EH (cell line): Measurements from ENCODE around the gene C16orf74.
A peak's percentile ranks its signal among the peaks of the same experiment; 100 is the strongest.

Experiments used
- DNase-seq: peaks from one replicate; pipeline ENCODE4 v3.0.0-alpha.2; 2015; ENCODE audit warnings: low read depth

The C16orf74 gene

DNA sequence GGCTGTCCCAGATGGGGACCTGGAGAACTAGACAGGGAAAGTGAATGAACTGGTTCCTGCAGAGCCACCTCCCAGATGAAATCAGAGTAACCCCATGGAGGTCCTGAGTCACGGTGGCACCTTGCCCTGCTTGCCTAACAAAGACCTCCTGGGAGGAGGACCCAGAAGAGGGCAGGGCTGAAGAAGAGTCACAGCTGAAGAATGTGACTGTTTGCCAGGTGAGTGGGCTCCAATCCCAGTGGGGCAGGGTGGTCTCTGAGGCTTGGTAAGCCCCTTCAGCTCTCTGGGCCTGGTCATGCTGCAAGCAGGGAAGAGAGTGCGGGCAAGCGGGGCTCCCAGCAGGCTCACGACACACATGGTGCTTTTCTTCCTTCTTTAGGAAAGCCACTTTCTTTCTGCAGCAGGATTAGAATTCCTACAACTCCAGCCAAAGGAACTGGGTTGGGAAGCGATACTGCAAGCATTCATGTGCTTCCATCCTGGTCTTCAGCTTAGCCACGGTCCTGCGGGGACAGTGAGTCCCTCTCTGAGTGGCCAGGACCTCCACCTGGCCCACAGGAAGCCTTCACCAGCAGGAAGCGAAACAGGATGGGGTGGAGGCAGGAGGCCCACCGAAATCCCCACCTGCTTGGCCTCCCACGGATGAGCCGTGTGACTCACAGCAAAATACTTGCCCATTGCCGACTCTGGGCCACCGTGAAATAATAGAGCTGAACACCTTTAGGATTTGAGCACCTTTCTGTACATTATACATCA is 4.3 kb downstream of the C16orf74 start:
- peak; percentile 40 for DNase-seq

- no peak for DNase-seq
Observed at GRCh38 chr16:85738923-85739715, 11.8 kb downstream of the C16orf74 start.

- DNase-seq: no peak
Observed at GRCh38 chr16:85736921-85737320, 14.0 kb downstream of the C16orf74 start.

GRCh38 chr16:85735946-85736345 is 14.9 kb downstream of the C16orf74 start:
- DNase-seq: no peak

- DNase-seq: no peak
Observed at GRCh38 chr16:85735225-85735635, 15.7 kb downstream of the C16orf74 start.

DNA sequence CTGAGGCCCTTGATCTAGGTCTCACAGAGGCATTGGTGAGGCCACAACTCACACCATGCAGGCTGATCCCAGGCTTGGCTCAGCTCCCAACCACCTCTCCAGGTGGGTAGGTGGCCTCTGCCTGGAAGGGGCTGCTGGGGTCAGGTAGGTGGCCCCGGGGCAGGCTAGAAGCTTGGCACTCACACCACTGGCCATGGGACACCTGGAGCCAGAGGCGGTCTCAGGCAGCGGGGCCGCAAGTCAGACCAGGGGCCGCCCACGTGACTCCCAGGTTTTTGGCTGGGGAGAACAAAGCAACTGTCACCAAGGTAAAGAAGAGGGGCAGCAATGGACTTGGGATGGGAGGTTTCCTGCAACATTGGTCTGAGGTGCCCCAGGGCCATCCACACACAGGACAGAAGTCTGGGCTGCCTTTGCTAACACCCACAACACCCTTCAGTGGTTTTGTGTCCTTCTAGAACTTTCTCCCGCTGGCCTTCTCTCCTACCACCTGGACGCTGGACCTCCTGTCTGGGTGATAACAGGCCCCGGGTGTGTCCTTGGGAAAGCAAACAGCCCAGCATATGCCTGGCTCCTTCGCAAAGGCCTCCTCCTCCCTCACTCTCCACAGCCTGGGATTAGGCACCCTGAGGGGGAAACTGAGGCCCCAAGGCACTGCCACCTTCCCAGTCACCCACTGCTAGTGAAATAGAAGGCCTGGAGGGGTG is 16.4 kb downstream of the C16orf74 start:
- no peak for DNase-seq

GRCh38 chr16:85733839-85734170 is 17.1 kb downstream of the C16orf74 start:
- DNase-seq: peak; percentile 27

DNA sequence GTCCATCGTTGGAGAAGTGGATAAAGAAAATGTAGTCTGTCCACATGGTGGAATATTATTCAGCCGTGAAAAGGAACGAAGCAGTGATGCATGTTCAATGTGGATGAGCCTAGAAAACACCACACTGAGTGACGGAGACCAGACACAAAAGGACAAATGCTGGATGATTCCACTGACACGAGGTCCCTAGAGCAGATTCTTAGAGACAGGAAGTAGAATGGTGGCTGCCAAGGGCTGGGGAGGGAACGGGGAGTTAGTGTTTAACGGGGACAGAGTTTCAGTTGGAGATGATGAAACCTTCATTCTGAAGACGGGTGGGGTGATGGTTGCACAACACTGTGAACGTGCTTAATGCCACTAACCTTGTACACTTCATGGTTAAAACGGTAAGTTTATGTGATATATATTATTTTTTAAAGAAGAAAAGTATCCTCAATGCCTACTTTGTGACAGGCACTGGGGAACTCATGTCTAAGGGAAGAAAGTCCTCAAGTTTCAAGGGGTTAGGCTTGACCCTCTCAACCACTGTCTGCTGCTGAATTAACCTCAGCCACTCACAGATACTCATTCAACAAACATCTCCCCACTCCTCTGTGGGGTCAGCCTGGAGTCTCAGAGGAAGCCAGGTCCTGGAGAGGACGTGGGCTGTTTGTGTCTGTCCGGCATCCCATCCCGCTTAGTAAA is 17.6 kb downstream of the C16orf74 start:
- DNase-seq: peak; percentile 52

GRCh38 chr16:85731179-85731578 is 19.7 kb downstream of the C16orf74 start:
- DNase-seq: no peak

GRCh38 chr16:85730186-85730465 is 20.8 kb downstream of the C16orf74 start:
- no peak for DNase-seq

GRCh38 chr16:85729452-85730185 is 21.3 kb downstream of the C16orf74 start:
- peak; percentile 59 for DNase-seq

DNA sequence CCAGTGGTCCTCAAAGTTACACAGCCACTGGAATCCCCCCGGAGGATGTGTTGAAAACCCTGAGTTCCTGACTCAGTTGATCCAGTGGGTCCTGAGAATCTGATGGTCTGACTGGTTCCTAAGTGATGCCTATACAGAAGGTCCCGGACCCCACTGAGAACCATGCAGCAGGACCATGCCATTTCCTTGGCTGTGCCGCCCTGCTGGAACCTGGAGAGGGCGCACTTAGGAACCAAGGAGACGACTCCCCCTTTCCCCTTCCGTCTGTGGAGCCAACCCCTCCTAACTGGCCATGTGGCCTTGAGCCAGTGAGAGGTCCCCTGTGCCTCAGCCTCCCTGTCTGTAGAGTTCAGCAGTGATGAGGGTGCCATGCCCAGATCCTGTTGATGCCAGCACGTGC is 22.0 kb downstream of the C16orf74 start:
- no peak for DNase-seq

DNA sequence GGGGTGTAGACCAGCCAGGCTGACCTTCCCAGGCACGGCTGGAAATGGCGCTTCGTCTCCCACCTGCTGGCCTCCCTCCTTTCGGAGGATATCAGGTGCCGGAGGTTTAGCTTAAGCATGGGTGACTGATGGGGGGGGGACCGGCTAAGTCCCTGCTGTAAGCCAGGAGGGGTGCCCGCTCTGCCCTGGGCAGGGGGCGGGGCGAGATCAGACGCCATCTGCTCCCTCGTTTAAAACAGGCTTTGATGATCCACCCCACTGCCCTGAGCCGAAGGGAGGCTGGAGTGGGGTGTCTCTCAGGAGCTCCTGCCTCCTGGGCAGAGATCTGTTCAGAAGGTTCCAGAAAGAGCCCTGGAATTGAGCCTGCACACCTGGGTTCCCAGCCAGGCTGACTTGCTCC is 26.0 kb downstream of the C16orf74 start:
- no peak for DNase-seq

DNA sequence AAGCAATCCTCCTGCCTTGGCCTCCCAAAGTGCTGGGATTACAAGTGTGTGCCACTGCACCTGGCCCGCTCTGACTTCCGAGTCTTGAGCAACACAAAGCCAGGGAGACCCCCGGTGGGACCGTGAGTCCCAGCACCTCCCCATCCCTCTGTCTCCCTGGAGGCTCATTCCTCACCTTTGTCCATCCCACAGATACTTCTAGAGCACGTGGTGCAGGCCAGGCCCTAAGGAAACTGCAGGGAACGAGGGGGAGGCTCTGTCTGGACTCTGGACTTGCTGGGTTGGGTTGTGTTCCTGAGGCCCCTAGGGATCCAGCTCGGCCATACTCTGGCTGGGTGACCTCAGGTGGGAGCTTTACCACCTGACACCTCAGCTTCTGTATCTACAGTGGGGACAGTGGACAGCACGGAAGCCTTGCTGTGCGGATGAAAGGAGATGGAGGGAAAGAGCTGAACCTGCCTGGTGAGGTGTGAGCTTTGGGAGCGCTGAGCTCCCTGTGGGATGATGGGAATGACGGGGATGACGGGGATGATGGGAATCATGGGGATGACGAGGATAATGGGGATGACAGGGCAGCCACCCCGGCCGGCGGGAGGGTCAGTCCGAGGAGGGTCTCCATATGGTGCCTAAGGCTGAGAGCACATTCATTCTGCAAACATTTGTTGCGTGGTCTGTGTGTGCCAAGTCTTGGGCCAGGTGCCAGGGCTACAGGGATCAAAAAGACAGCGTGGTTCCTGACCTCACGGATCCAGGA is 26.6 kb downstream of the C16orf74 start:
- DNase-seq: no peak

- no peak for DNase-seq
Observed at GRCh38 chr16:85722128-85722893, 28.6 kb downstream of the C16orf74 start.

GRCh38 chr16:85720302-85720637 is 30.6 kb downstream of the C16orf74 start:
- peak; percentile 47 for DNase-seq

DNA sequence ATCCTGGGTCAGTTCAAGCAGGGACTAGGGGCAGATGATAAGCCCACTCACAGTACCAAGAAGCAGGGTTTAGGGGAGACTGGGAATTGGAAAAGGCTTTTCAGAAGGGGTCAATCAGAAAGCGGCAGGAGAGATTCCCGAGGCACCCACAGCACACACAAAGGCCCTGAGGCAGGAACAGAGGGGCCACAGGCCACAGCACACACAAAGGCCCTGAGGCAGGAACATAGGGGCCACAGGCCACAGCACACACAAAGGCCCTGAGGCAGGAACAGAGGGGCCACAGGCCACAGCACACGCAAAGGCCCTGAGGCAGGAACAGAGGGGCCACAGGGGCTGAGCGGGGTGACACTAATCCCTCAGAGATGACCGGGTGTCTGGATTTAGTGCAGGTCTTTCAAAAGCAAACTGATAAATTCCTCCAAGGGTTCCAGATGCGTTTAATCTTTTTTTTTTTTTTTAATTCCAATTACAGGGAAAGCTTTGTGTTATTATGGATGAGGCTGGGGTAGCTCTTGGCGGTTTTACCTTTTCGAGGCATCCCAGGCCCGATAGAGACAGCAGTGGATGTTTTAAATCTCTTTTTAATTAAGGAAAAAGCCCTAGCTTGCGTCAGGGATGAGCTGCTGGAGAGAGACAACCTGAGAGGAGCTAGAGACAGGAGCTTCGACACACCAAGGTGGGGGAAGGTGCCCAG is 31.1 kb downstream of the C16orf74 start:
- DNase-seq: no peak

GRCh38 chr16:85718682-85719081 is 32.2 kb downstream of the C16orf74 start:
- DNase-seq: peak; percentile 22

- no peak for DNase-seq
Observed at GRCh38 chr16:85718153-85718477, 32.8 kb downstream of the C16orf74 start.
